Measurements from ENCODE around the gene LYSMD2.

The LYSMD2 gene

GRCh38 chr15:51738553-51738952 lies 1.1 kb upstream of the LYSMD2 start:
- TF ChIP-seq CTCF (conservative IDR thresholded peaks at IDR 0.05): no peak
- H3K27ac ChIP-seq: peak overlapping the region; percentile 96

- peak overlapping the region; percentile 96 for H3K27ac ChIP-seq
- TF ChIP-seq CTCF (conservative IDR thresholded peaks at IDR 0.05): no peak; the same call in 1 of the 2 replicates
Measured at GRCh38 chr15:51736751-51737521, 519 bp downstream of the LYSMD2 start.

- H3K27ac ChIP-seq: peak overlapping the region; percentile 96
- no peak for TF ChIP-seq CTCF (conservative IDR thresholded peaks at IDR 0.05)
Measured at GRCh38 chr15:51736069-51736468, 1.4 kb downstream of the LYSMD2 start.

GRCh38 chr15:51735228-51736010 lies 2.0 kb downstream of the LYSMD2 start:
- TF ChIP-seq CTCF (conservative IDR thresholded peaks at IDR 0.05): peak; percentile 50
- H3K27ac ChIP-seq: peak overlapping the region; percentile 96

- H3K27ac ChIP-seq: no peak overlapping the region
- TF ChIP-seq CTCF (conservative IDR thresholded peaks at IDR 0.05): no peak
Measured at GRCh38 chr15:51732646-51733045, 4.8 kb downstream of the LYSMD2 start.

- no peak for TF ChIP-seq CTCF (conservative IDR thresholded peaks at IDR 0.05)
- no peak overlapping the region for H3K27ac ChIP-seq
Measured at GRCh38 chr15:51731549-51732267, 5.7 kb downstream of the LYSMD2 start.
